Stomach smooth muscle (tissue), 2 donors: ENCODE measurements around the gene RASGEF1B.

ENCODE experiments used
- H3K27ac ChIP-seq: one replicate; pipeline ENCODE4 v1.7.0; 2013; ENCODE audit warnings: mild to moderate bottlenecking, low read length, inconsistent platforms
- H3K27me3 ChIP-seq, 2 donors: one replicate each; pipeline ENCODE4 v1.7.0; 2013; ENCODE audit warnings: low read length in 2 of 2; ENCODE audit not compliant: insufficient read depth in 2 of 2, control insufficient read depth in 1 of 2
- H3K36me3 ChIP-seq, 2 donors: one replicate each; pipeline ENCODE4 v1.7.0; 2013; ENCODE audit warnings: low read length in 2 of 2; ENCODE audit not compliant: control insufficient read depth in 2 of 2, insufficient read depth in 2 of 2
- H3K4me1 ChIP-seq: one replicate; pipeline ENCODE4 v1.7.0; 2013; ENCODE audit warnings: low read length; ENCODE audit not compliant: control insufficient read depth, insufficient read depth
- H3K4me3 ChIP-seq, 2 donors: one replicate each; pipeline ENCODE4 v1.7.0; 2013; ENCODE audit warnings: low read length in 2 of 2
- H3K9ac ChIP-seq, 2 donors: one replicate each; pipeline ENCODE4 v1.7.0; 2013; ENCODE audit warnings: low read length in 2 of 2, mild to moderate bottlenecking in 1 of 2
- H3K9me3 ChIP-seq, 2 donors: one replicate each; pipeline ENCODE4 v1.7.0; 2013; ENCODE audit warnings: low read length in 2 of 2; ENCODE audit not compliant: control insufficient read depth in 2 of 2
- donor health status: healthy.
- donor health status: Pancreatic carcinoma.

RASGEF1B gene

GRCh38 chr4:81447566-81448229 lies 24.0 kb downstream of the RASGEF1B start:
- Histone ChIP-seq H3K4me3 (no peak overlapping the region), H3K36me3 (peaks cover 6 to 7% of the 10 kb centered on the region in 2 donors), H3K27ac (no peak overlapping the region), H3K27me3 (no peaks in the 10 kb centered on the region), H3K9ac (no peak overlapping the region), H3K4me1 (no peaks in the 10 kb centered on the region), H3K9me3 (no peaks in the 10 kb centered on the region)

- H3K36me3 ChIP-seq = peaks cover 6 to 7% of the 10 kb centered on the region in 2 donors
- no peaks in the 10 kb centered on the region for H3K4me1 ChIP-seq
- H3K9ac ChIP-seq = no peak overlapping the region
- no peak overlapping the region for H3K4me3 ChIP-seq
- H3K27ac ChIP-seq = no peak overlapping the region
- no peaks in the 10 kb centered on the region for H3K27me3 ChIP-seq
- no peaks in the 10 kb centered on the region for H3K9me3 ChIP-seq
Observed at GRCh38 chr4:81446634-81447033, 25.1 kb downstream of the RASGEF1B start.

GRCh38 chr4:81445196-81445595 lies 26.5 kb downstream of the RASGEF1B start:
- Histone ChIP-seq H3K4me1 (no peaks in the 10 kb centered on the region), H3K36me3 (peaks cover 7 to 10% of the 10 kb centered on the region in 2 donors), H3K27ac (no peak overlapping the region), H3K9ac (no peak overlapping the region), H3K9me3 (no peaks in the 10 kb centered on the region), H3K4me3 (no peak overlapping the region), H3K27me3 (no peaks in the 10 kb centered on the region)

GRCh38 chr4:81442484-81443085 lies 29.1 kb downstream of the RASGEF1B start:
- Histone ChIP-seq H3K4me3 (no peak overlapping the region), H3K4me1 (no peaks in the 10 kb centered on the region), H3K9ac (no peak overlapping the region), H3K27me3 (no peaks in the 10 kb centered on the region), H3K9me3 (no peaks in the 10 kb centered on the region), H3K27ac (no peak overlapping the region), H3K36me3 (peaks cover under 1 to 14% of the 10 kb centered on the region in 2 donors)

- Histone ChIP-seq H3K9me3 (no peaks in the 10 kb centered on the region), H3K27ac (no peak overlapping the region), H3K4me1 (no peaks in the 10 kb centered on the region), H3K36me3 (peaks cover 0 to 12% of the 10 kb centered on the region in 2 donors), H3K27me3 (no peaks in the 10 kb centered on the region), H3K9ac (no peak overlapping the region), H3K4me3 (no peak overlapping the region)
Observed at GRCh38 chr4:81440949-81441348, 30.8 kb downstream of the RASGEF1B start.

GRCh38 chr4:81436941-81437574 lies 34.6 kb downstream of the RASGEF1B start:
- Histone ChIP-seq H3K4me1 (no peaks in the 10 kb centered on the region), H3K4me3 (no peak overlapping the region), H3K9ac (no peak overlapping the region), H3K27me3 (no peaks in the 10 kb centered on the region), H3K9me3 (no peaks in the 10 kb centered on the region), H3K36me3 (peaks cover 2 to 15% of the 10 kb centered on the region in 2 donors), H3K27ac (no peak overlapping the region)

- Histone ChIP-seq H3K9ac (no peak overlapping the region), H3K27ac (no peak overlapping the region), H3K4me1 (no peaks in the 10 kb centered on the region), H3K27me3 (no peaks in the 10 kb centered on the region), H3K36me3 (peaks cover 3 to 15% of the 10 kb centered on the region in 2 donors), H3K9me3 (no peaks in the 10 kb centered on the region), H3K4me3 (no peak overlapping the region)
Observed at GRCh38 chr4:81436096-81436495, 35.6 kb downstream of the RASGEF1B start.

GRCh38 chr4:81432825-81433224 lies 38.9 kb downstream of the RASGEF1B start:
- H3K4me3 ChIP-seq = no peak overlapping the region
- peaks cover 4 to 6% of the 10 kb centered on the region in 2 donors for H3K36me3 ChIP-seq
- no peaks in the 10 kb centered on the region for H3K27me3 ChIP-seq
- no peaks in the 10 kb centered on the region for H3K9me3 ChIP-seq
- no peaks in the 10 kb centered on the region for H3K4me1 ChIP-seq
- H3K27ac ChIP-seq = no peak overlapping the region
- H3K9ac ChIP-seq = no peak overlapping the region

- peaks cover 4 to 6% of the 10 kb centered on the region in 2 donors for H3K36me3 ChIP-seq
- H3K9me3 ChIP-seq = no peaks in the 10 kb centered on the region
- no peaks in the 10 kb centered on the region for H3K27me3 ChIP-seq
- no peak overlapping the region for H3K27ac ChIP-seq
- H3K9ac ChIP-seq = no peak overlapping the region
- no peak overlapping the region for H3K4me3 ChIP-seq
- no peaks in the 10 kb centered on the region for H3K4me1 ChIP-seq
Observed at GRCh38 chr4:81431971-81432370, 39.7 kb downstream of the RASGEF1B start.

GRCh38 chr4:81429607-81430006 lies 42.1 kb downstream of the RASGEF1B start:
- no peak overlapping the region for H3K27ac ChIP-seq
- H3K36me3 ChIP-seq = peaks cover 4 to 6% of the 10 kb centered on the region in 2 donors
- no peaks in the 10 kb centered on the region for H3K4me1 ChIP-seq
- H3K4me3 ChIP-seq = no peak overlapping the region
- no peaks in the 10 kb centered on the region for H3K9me3 ChIP-seq
- no peaks in the 10 kb centered on the region for H3K27me3 ChIP-seq
- no peak overlapping the region for H3K9ac ChIP-seq

- no peak overlapping the region for H3K4me3 ChIP-seq
- H3K27ac ChIP-seq = no peak overlapping the region
- H3K36me3 ChIP-seq = peaks cover 4 to 6% of the 10 kb centered on the region in 2 donors
- no peaks in the 10 kb centered on the region for H3K9me3 ChIP-seq
- no peaks in the 10 kb centered on the region for H3K27me3 ChIP-seq
- H3K4me1 ChIP-seq = no peaks in the 10 kb centered on the region
- H3K9ac ChIP-seq = no peak overlapping the region
Observed at GRCh38 chr4:81429031-81429430, 42.7 kb downstream of the RASGEF1B start.
